Muscle of leg (tissue), 11 donors: ENCODE results near the gene RNF20. TPM values are rescaled to one million over a fixed set of nuclear protein-coding genes. Genes with fewer than 3 reads are reported as not detected.
A peak's percentile ranks its signal among the peaks of the same experiment; 100 is the strongest.
"Not testable (repeated sequence)": the region's sequence is repeated elsewhere in the genome, so short reads cannot be mapped to it uniquely, and the experiment has no call there.

Experiments used
- DNase-seq: peaks from one replicate; pipeline ENCODE4 v3.0.0; 2013
- H3K27ac ChIP-seq: one replicate; pipeline ENCODE4 v1.5.1; 2013; ENCODE audit warnings: mild to moderate bottlenecking, low read length, control low read depth
- H3K27me3 ChIP-seq: one replicate; pipeline ENCODE4 v1.6.1; 2013; ENCODE audit warnings: low read length; ENCODE audit not compliant: control insufficient read depth, insufficient read depth
- H3K36me3 ChIP-seq: one replicate; pipeline ENCODE4 v1.6.1; 2013; ENCODE audit warnings: low read length; ENCODE audit not compliant: control insufficient read depth, insufficient read depth
- H3K4me1 ChIP-seq: one replicate; pipeline ENCODE4 v1.6.1; 2013; ENCODE audit warnings: low read length; ENCODE audit not compliant: control insufficient read depth, insufficient read depth
- H3K4me3 ChIP-seq: one replicate; pipeline ENCODE4 v1.5.1; 2013; ENCODE audit warnings: low read length, control low read depth
- H3K9me3 ChIP-seq: replicated peaks from 2 replicates; pipeline ENCODE4 v1.6.1; 2013; ENCODE audit warnings: low read depth, low read length; ENCODE audit not compliant: control insufficient read depth
- WGBS: methylation state at CpG from one replicate; pipeline ENCODE4 v1.1.5; 2013; ENCODE audit warnings: missing lambda C conversion rate; ENCODE audit not compliant: insufficient coverage; 5-methylcytosine and 5-hydroxymethylcytosine counted together
- polyA plus RNA-seq, 8 donors: library from polyadenylated mRNA; unstranded; fragments of 120-200 nt; gene quantifications; one replicate each; pipeline versions ENCODE4 v1.2.1 to v1.2.3, GENCODE V29; 2013; ENCODE audit warnings: inconsistent platforms in 1 of 8, low replicate concordance in 1 of 8; ENCODE audit not compliant: insufficient read length in 8 of 8, insufficient read depth in 1 of 8
- total RNA-seq: library from RNA; stranded (reverse); fragments of 120-200 nt; gene quantifications from one replicate; pipeline ENCODE4 v1.2.4, GENCODE V29; 2013

Gene RNF20
- total and polyA plus RNA-seq, 9 donors = 24.5 to 43.0 (median 36.3) TPM

DNA sequence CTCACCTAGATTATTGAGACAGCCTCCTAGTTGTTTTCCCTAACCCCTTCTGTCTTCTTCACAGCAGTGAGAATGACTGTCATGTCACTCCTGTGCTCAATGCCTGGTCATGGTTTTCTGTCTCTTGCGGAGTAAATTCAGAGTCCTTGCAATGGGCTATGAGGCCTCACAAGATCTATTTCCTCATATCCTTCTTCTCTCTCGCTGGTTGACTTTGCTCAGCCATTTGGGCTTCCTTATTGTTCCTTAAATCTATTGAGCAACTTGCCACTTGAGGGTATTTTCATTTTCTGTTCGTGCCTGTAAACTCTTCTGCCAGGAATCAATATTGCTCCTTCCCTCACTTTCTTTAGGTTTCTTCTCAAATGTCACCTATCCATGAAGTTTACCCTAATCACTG is 52.1 kb downstream of the RNF20 start:
- Histone ChIP-seq H3K27me3 (no peaks in the 10 kb centered on the region), H3K9me3 (no peaks in the 10 kb centered on the region), H3K27ac (no peak overlapping the region), H3K4me1 (no peaks in the 10 kb centered on the region), H3K4me3 (no peak overlapping the region), H3K36me3 (no peaks in the 10 kb centered on the region)
- DNase-seq = peak; percentile 53
- 45% methylated on average over 2 of the region's 3 CpGs for WGBS

DNA sequence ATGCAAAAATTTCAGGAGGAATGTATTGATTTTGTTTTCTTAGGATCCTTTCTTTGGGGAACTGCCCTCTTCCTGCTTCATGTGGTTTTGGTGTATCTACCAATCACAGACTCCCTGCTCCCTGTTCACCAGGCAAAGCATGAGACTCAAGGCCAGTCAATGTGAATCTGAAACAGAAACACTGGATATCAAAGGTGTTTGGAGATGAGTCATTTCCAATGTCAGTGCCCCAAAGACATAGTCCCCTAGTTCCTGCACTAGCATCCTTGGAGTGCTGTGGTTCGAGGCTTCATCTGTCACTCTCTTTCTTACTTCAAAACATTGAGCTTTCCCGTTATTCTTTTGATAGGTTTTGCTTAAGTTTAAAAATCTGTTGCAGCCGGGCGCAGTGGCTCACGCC is 53.0 kb downstream of the RNF20 start:
- WGBS = no CpG with 5 or more reads among the region's 5 CpGs
- Histone ChIP-seq H3K36me3 (no peaks in the 10 kb centered on the region), H3K4me1 (no peaks in the 10 kb centered on the region), H3K27ac (no peak overlapping the region), H3K27me3 (no peaks in the 10 kb centered on the region), H3K4me3 (no peak overlapping the region), H3K9me3 (no peaks in the 10 kb centered on the region)
- DNase-seq = no peak

DNA sequence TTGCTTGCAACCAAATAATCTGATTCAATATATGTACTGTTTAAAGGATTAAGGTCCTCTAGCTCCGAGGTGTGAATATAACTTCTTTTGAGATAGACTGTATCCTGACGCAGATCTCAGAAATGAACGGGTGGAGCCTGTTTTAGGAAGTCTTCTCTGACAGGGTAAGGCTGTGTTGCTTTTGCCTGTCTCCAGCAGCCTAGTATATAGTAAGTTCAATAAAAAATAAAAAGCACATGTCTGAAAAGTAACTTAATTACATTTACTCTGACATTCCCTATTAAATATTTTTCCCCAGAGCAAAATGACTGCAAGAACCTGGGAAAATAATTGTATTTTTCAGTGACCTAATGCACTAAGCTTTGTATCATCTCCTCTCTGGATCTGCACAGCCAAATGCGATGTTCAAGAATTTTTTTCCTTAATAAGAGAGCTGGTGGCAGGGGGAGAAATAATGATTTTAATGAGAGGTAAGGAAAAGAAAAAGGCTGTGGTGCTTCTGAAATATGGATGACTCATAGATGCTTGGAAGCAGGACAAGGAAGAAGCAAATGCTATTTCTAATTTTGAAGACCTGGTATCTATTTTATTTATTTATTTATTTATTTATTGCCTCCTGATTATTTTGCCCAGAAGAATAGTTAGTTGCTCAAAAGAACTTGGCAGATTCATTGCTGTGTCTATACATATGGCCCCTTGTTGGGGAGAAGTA is 53.8 kb downstream of the RNF20 start:
- H3K27ac ChIP-seq = no peak overlapping the region
- DNase-seq = no peak
- no peaks in the 10 kb centered on the region for H3K4me1 ChIP-seq
- no peaks in the 10 kb centered on the region for H3K27me3 ChIP-seq
- H3K9me3 ChIP-seq = no peaks in the 10 kb centered on the region
- H3K4me3 ChIP-seq = no peak overlapping the region
- WGBS = no CpG with 5 or more reads among the region's 4 CpGs
- no peaks in the 10 kb centered on the region for H3K36me3 ChIP-seq

DNA sequence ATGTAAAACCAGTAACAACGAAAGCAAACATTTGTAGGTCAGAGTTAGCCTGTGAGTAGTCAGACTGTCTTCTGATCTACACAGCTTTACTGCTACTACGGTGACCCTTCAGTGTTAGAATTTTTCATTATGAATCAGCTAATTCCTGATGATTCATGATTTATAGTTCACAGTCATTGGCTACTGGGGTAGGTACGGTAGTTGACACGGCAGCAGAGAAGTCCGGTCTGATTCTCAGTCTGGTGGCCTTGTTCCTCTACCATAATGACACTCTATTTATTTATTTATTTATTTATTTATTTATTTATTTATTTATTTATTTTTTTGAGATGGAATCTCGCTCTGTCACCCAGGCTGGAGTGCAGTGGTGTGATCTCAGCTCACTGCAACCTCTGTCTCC is 56.4 kb downstream of the RNF20 start:
- no CpG with 5 or more reads among the region's 6 CpGs for WGBS
- not testable (repeated sequence) for H3K4me1 ChIP-seq, H3K9me3 ChIP-seq, H3K27me3 ChIP-seq, H3K36me3 ChIP-seq, H3K4me3 ChIP-seq, H3K27ac ChIP-seq, DNase-seq

DNA sequence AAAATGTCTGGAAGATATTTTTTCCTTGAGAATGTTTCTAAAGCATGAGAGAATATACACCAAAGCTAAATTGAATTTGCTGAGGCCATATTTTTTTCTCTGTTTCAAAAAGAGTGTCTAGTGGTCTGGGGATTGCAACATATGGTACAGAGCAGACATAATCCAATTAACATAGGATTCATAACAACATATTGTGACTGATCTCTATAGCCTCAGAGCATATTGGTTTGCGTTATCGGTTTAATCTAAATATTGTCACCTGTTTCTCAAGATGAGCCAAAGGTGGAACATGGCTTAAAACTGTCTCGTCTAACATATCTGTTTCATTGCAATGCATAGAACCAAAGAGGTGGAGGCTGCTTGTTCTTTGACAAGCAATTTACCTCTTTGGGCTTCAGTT is 57.2 kb downstream of the RNF20 start:
- H3K4me3 ChIP-seq = no peak overlapping the region
- WGBS = 100% methylated on average over 2 of the region's 3 CpGs
- H3K27ac ChIP-seq = no peak overlapping the region
- H3K9me3 ChIP-seq = no peaks in the 10 kb centered on the region
- H3K36me3 ChIP-seq = no peaks in the 10 kb centered on the region
- no peak for DNase-seq
- no peaks in the 10 kb centered on the region for H3K27me3 ChIP-seq
- H3K4me1 ChIP-seq = no peaks in the 10 kb centered on the region

DNA sequence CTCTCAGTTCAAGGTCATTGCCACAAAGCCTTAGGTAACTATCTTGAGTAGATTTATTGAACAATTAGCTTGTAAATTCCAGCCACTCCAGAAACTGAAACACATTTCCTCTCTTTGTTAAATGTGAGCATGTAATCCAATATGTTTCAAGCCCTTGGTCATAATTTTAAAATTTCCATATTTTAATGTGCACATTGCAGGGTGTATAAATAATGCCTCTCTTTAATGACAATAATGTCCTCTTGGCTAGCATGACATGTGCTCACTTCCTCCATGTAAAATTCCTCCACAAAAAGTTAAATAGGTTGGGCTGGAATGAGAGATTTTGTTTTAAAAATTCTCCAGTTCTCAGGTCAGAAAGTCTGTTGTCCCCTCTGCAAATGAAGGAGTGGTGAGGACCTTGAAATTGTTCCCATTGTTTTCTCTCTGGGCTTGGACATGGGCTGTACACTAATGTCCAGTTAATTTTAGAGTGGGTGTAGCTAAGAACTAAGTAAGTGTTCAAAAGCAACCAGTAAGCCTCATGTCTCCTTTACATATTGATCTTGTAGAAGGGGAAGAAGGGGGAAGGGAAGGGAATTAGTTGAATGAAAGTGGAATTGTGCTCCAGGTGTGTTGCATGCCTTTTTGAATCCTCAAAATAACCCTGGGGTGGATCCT is 58.3 kb downstream of the RNF20 start:
- no peaks in the 10 kb centered on the region for H3K36me3 ChIP-seq
- H3K4me3 ChIP-seq = no peak overlapping the region
- no peaks in the 10 kb centered on the region for H3K27me3 ChIP-seq
- no peaks in the 10 kb centered on the region for H3K4me1 ChIP-seq
- no peaks in the 10 kb centered on the region for H3K9me3 ChIP-seq
- no peak for DNase-seq
- no peak overlapping the region for H3K27ac ChIP-seq

DNA sequence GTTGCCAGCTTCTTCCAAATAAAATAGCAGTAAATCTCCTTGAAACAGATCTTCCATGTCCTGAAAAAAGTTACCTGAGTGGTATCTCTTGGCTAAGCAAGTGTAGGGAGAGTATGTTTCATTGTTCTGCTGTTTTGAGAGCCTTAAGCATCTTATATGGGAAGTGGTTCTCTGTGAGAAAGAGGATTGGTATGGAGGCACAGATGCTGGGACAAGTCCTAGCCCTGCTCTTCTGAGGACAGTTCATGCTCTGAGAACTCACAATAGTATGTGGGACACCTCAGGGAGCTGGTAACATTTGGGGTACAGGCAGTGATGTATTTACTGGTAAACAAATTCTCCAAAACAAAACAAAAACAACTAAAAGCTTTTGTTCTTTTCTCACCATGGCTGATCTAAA is 59.1 kb downstream of the RNF20 start:
- H3K36me3 ChIP-seq = no peaks in the 10 kb centered on the region
- no peak for DNase-seq
- H3K4me3 ChIP-seq = no peak overlapping the region
- H3K27ac ChIP-seq = no peak overlapping the region
- no peaks in the 10 kb centered on the region for H3K9me3 ChIP-seq
- H3K4me1 ChIP-seq = no peaks in the 10 kb centered on the region
- H3K27me3 ChIP-seq = no peaks in the 10 kb centered on the region

DNA sequence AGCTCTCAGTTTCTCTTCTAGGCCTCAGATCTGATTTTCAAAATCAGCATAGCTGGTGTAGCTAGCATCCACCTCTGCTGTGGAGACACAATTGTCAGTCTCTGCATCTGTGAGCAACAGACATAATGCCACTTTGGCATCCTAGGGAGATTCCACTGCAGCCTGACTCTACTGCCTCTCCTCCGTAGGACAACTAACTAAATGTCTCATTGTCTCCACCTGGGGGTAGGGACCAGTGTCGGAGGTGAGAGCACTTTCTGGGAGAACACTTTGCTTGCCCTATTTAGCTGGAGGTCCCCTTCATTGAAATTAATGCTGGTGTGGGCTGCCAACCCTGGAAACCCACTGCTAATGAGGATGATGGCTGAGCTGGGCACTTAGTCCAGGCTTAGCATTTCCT is 59.7 kb downstream of the RNF20 start:
- no peaks in the 10 kb centered on the region for H3K27me3 ChIP-seq
- H3K27ac ChIP-seq = no peak overlapping the region
- no peak for DNase-seq
- no peak overlapping the region for H3K4me3 ChIP-seq
- no peaks in the 10 kb centered on the region for H3K9me3 ChIP-seq
- H3K36me3 ChIP-seq = no peaks in the 10 kb centered on the region
- no CpG with 5 or more reads among the region's 2 CpGs for WGBS
- no peaks in the 10 kb centered on the region for H3K4me1 ChIP-seq

DNA sequence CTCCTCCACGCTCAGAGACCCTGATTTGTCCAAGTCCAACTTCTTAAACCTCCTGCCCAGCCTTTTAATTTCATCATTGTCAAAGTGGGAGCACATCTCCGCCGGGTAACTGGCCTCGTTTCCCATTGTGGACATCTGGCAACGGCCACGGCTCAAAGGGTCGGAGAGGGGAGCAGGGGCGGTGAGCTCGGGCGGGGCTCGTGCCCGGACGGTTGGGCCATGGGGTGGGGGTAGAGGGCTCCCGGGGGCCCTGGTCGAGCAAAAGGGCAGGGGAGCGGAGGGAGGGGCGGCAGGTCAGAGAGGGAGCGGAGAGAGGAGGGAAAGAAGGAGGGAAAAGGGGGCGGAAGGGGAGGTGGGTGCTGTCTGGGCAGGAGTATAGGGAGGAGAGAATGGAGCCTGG is 61.1 kb downstream of the RNF20 start, which contains the start of gene PPP3R2:
PPP3R2 (minus strand) TSS at position 174 of the 400 bp plus-strand sequence; CDS start at position 126, 48 bp downstream.
- no peaks in the 10 kb centered on the region for H3K4me1 ChIP-seq
- DNase-seq = no peak
- H3K4me3 ChIP-seq = no peak within 1 kb of the TSS
- no peaks in the 10 kb centered on the region for H3K27me3 ChIP-seq
- WGBS = 89% methylated on average over 18 of the region's 19 CpGs
- H3K27ac ChIP-seq = no peak within 1 kb of the TSS
- no peaks in the 10 kb centered on the region for H3K36me3 ChIP-seq
- no peaks in the 10 kb centered on the region for H3K9me3 ChIP-seq

DNA sequence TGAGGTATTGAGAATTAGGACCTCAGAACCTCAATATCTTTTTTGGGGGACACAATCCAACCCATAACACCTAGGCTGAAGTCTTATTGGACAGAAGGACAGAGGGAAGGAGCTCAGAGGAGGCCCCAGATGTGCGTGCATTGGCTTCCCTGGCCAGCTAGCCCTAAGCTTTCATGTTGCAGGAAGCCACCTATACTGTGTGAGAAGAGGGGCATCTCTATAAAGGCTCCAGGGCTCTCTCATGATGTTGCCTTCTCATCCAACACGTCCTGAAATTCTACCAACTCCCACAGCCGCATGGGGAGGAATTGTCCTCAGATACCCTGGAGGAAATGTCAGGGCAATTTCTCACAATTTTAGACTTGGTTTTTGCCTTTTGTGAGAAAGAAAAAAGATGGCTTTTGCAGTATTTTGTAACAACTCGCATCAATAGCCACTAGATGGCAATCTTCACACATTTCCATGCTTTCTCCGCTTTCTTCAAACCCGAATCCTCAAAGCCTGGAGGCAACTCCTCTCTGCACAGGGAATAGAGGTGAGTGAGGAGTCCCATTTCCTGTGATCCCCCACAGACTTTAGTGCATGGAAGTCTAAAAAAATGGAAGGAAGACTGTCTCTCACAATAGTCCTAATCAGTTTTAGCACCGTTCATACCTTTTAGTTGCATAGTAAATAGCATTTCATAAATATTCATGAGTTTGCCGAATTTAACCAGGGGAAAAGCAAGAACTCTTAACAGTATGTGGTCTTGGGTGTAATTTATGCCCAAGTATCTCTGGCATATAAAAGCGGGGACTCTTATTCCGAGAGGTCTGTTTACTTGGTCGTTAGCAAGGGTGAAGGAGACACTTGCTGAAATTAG is 68.5 kb downstream of the RNF20 start:
- no peaks in the 10 kb centered on the region for H3K9me3 ChIP-seq
- H3K27me3 ChIP-seq = no peaks in the 10 kb centered on the region
- no peak overlapping the region for H3K27ac ChIP-seq
- H3K4me3 ChIP-seq = no peak overlapping the region
- peak; percentile 70 for DNase-seq
- H3K4me1 ChIP-seq = no peaks in the 10 kb centered on the region
- whole genome bisulfite sequencing = 75% methylated on average over 2 of the region's 11 CpGs
- no peaks in the 10 kb centered on the region for H3K36me3 ChIP-seq
